ENCODE measurements around the gene PICK1.
A peak's percentile ranks its signal among the peaks of the same experiment; 100 is the strongest.
"Not testable (repeated sequence)": the region's sequence is repeated elsewhere in the genome, so short reads cannot be mapped to it uniquely, and the experiment has no call there.

The PICK1 gene

GRCh38 chr22:38033522-38034277, 23.5 kb upstream of the PICK1 start:
- Histone ChIP-seq H3K27ac (ENCODE audit: low read length) (no peak overlapping the region), H3K9me3 (ENCODE audit: control insufficient read depth, low read depth, low read length) (no peaks in the 10 kb centered on the region), H3K9ac (ENCODE audit: low read length) (peak overlapping the region; percentile 33)

DNA sequence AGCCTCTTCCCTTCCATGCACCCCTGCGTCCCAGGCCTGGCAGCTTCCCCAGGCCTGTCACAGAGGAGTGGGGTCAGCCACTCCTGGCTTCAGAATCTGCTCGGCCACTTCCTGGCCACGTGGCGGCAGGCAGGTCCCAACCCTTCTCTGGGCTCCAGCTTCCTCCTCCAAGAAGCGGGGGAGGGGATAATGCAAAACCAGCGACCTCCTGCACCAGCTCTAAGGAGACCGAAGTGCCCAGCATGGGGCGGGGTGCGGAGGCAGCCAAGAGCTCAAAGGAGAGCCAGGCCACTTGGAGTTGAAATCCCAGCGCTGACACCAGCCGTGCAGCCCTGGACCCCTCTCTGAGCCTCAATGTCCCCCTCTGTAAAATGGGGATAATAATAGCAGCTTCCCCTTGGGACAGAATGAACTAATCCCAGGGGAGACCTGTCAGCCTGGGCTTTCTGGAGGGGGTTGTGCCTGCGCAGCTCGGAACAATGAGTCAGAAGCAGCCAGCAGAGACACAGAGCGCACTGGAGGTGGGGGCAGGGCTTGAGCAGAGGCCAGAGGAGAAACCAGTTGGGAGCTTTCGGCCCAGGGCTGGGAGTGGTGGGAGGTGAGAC, 22.8 kb upstream of the PICK1 start:
- H3K27ac ChIP-seq (ENCODE audit: low read length) = no peak overlapping the region
- peak overlapping the region; percentile 33 for H3K9ac ChIP-seq (ENCODE audit: low read length)
- peaks cover 22% of the 10 kb centered on the region for H3K4me1 ChIP-seq (ENCODE audit: control insufficient read depth, low read depth, low read length)
- H3K9me3 ChIP-seq (ENCODE audit: control insufficient read depth, low read depth, low read length) = no peaks in the 10 kb centered on the region
- no peaks in the 10 kb centered on the region for H3K36me3 ChIP-seq (ENCODE audit: control insufficient read depth, low read depth, low read length)
- no peaks in the 10 kb centered on the region for H3K27me3 ChIP-seq (ENCODE audit: control insufficient read depth, insufficient read depth, low read length)
- no peak overlapping the region for H3K4me3 ChIP-seq (ENCODE audit: low read length)

More at GRCh38 chr22:38033522-38034277, 23.5 kb upstream of the PICK1 start:
- H3K27me3 ChIP-seq (ENCODE audit: control insufficient read depth, insufficient read depth, low read length) = no peaks in the 10 kb centered on the region
- peaks cover 22% of the 10 kb centered on the region for H3K4me1 ChIP-seq (ENCODE audit: control insufficient read depth, low read depth, low read length)
- H3K4me3 ChIP-seq (ENCODE audit: low read length) = no peak overlapping the region
- no peaks in the 10 kb centered on the region for H3K36me3 ChIP-seq (ENCODE audit: control insufficient read depth, low read depth, low read length)

GRCh38 chr22:38034884-38035529, 22.2 kb upstream of the PICK1 start:
- H3K9ac ChIP-seq (ENCODE audit: low read length) = no peak overlapping the region
- no peaks in the 10 kb centered on the region for H3K9me3 ChIP-seq (ENCODE audit: control insufficient read depth, low read depth, low read length)
- H3K4me3 ChIP-seq (ENCODE audit: low read length) = no peak overlapping the region
- H3K4me1 ChIP-seq (ENCODE audit: control insufficient read depth, low read depth, low read length) = peaks cover 22% of the 10 kb centered on the region
- H3K36me3 ChIP-seq (ENCODE audit: control insufficient read depth, low read depth, low read length) = no peaks in the 10 kb centered on the region
- no peak overlapping the region for H3K27ac ChIP-seq (ENCODE audit: low read length)
- no peaks in the 10 kb centered on the region for H3K27me3 ChIP-seq (ENCODE audit: control insufficient read depth, insufficient read depth, low read length)

- Histone ChIP-seq H3K9me3 (ENCODE audit: control insufficient read depth, low read depth, low read length) (no peaks in the 10 kb centered on the region), H3K27ac (ENCODE audit: low read length) (no peak overlapping the region), H3K4me1 (ENCODE audit: control insufficient read depth, low read depth, low read length) (peaks cover 20% of the 10 kb centered on the region), H3K9ac (ENCODE audit: low read length) (no peak overlapping the region), H3K36me3 (ENCODE audit: control insufficient read depth, low read depth, low read length) (no peaks in the 10 kb centered on the region), H3K27me3 (ENCODE audit: control insufficient read depth, insufficient read depth, low read length) (no peaks in the 10 kb centered on the region), H3K4me3 (ENCODE audit: low read length) (no peak overlapping the region)
Observed at GRCh38 chr22:38035530-38035885, 21.7 kb upstream of the PICK1 start.

DNA sequence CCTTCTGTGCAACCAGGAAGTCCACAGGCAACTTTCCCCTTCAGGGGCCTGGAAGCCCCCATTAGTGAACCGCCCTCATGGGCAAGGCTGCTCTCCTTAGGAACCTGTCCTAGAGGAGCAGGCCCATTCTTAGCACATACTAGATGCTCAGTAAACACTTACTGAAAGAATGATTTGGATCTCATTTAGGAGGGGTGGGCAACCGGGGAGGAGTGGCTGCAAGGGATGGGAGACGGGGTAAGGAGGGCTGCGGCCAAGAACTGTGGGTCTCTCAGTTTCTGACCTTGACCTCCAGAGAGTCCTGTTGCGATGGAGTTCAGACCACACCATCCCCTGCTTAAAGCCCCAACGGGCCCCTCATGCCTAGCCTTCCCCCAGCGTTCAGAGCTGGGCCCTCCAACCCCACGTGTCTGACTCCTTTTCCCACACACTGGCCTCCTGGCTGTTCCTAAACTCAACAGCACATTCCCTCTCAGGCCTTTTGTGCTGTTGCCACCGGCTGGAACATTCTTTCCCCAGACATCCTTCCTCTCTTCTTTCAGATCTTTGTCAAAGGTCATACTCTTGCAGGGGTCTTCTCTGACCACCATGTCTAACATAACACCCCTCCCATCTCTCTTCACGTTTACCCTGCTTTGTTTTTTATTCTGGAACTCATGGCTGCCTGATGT, 20.7 kb upstream of the PICK1 start:
- Histone ChIP-seq H3K4me1 (ENCODE audit: control insufficient read depth, low read depth, low read length) (peaks cover 17% of the 10 kb centered on the region), H3K36me3 (ENCODE audit: control insufficient read depth, low read depth, low read length) (no peaks in the 10 kb centered on the region), H3K4me3 (ENCODE audit: low read length) (no peak overlapping the region), H3K9ac (ENCODE audit: low read length) (no peak overlapping the region), H3K9me3 (ENCODE audit: control insufficient read depth, low read depth, low read length) (no peaks in the 10 kb centered on the region), H3K27me3 (ENCODE audit: control insufficient read depth, insufficient read depth, low read length) (no peaks in the 10 kb centered on the region), H3K27ac (ENCODE audit: low read length) (no peak overlapping the region)

DNA sequence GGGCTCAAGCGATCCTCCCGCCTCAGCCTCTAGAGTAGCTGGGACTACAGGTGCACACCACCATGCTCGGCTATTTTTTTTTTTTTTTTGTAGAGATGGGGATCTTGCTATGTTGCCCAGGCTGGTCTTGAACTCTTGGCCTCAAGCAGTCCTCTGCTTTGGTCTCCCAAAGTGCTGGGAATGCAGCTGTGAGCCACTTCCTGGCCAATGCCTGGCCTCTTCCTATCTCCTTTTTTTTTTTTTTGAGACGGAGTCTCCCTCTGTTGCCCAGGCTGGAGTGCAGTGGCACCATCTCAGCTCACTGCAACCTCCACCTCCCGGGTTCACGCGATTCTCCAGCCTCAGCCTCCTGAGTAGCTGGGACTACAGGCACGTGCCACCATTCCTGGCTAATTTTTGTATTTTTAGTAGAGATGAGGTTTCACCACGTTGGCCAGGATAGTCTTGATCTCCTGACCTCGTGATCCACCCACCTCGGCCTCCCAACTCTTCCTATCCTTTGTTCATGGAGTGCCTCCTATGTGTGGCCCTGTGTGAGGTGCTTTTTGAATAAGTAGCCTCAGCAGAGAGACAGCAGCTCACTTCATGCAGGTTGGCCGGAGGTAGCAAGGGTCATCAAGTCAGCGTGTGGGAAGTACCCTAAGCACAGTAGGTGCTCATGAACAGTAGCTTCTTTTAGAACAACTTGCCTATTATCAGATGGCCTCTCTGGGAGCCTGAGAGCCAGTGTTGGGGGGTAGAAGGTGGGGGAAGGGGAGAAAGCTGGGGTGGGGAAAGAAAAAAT, 19.6 kb upstream of the PICK1 start:
- H3K4me3 ChIP-seq (ENCODE audit: low read length); H3K9me3 ChIP-seq (ENCODE audit: control insufficient read depth, low read depth, low read length); H3K27me3 ChIP-seq (ENCODE audit: control insufficient read depth, insufficient read depth, low read length); H3K27ac ChIP-seq (ENCODE audit: low read length); H3K9ac ChIP-seq (ENCODE audit: low read length); H3K36me3 ChIP-seq (ENCODE audit: control insufficient read depth, low read depth, low read length): not testable (repeated sequence)
- H3K4me1 ChIP-seq (ENCODE audit: control insufficient read depth, low read depth, low read length) = peaks cover 17% of the 10 kb centered on the region

- no peaks in the 10 kb centered on the region for H3K27me3 ChIP-seq (ENCODE audit: control insufficient read depth, insufficient read depth, low read length)
- no peak overlapping the region for H3K4me3 ChIP-seq (ENCODE audit: low read length)
- H3K27ac ChIP-seq (ENCODE audit: low read length) = no peak overlapping the region
- no peaks in the 10 kb centered on the region for H3K9me3 ChIP-seq (ENCODE audit: control insufficient read depth, low read depth, low read length)
- peaks cover 15% of the 10 kb centered on the region for H3K4me1 ChIP-seq (ENCODE audit: control insufficient read depth, low read depth, low read length)
- H3K36me3 ChIP-seq (ENCODE audit: control insufficient read depth, low read depth, low read length) = no peaks in the 10 kb centered on the region
- H3K9ac ChIP-seq (ENCODE audit: low read length) = no peak overlapping the region
Observed at GRCh38 chr22:38038426-38038825, 18.8 kb upstream of the PICK1 start.

- no peaks in the 10 kb centered on the region for H3K36me3 ChIP-seq (ENCODE audit: control insufficient read depth, low read depth, low read length)
- no peaks in the 10 kb centered on the region for H3K9me3 ChIP-seq (ENCODE audit: control insufficient read depth, low read depth, low read length)
- H3K4me3 ChIP-seq (ENCODE audit: low read length) = no peak overlapping the region
- peaks cover 8% of the 10 kb centered on the region for H3K4me1 ChIP-seq (ENCODE audit: control insufficient read depth, low read depth, low read length)
- H3K27ac ChIP-seq (ENCODE audit: low read length) = no peak overlapping the region
- H3K9ac ChIP-seq (ENCODE audit: low read length) = no peak overlapping the region
- no peaks in the 10 kb centered on the region for H3K27me3 ChIP-seq (ENCODE audit: control insufficient read depth, insufficient read depth, low read length)
Observed at GRCh38 chr22:38038890-38039812, 18.1 kb upstream of the PICK1 start.

DNA sequence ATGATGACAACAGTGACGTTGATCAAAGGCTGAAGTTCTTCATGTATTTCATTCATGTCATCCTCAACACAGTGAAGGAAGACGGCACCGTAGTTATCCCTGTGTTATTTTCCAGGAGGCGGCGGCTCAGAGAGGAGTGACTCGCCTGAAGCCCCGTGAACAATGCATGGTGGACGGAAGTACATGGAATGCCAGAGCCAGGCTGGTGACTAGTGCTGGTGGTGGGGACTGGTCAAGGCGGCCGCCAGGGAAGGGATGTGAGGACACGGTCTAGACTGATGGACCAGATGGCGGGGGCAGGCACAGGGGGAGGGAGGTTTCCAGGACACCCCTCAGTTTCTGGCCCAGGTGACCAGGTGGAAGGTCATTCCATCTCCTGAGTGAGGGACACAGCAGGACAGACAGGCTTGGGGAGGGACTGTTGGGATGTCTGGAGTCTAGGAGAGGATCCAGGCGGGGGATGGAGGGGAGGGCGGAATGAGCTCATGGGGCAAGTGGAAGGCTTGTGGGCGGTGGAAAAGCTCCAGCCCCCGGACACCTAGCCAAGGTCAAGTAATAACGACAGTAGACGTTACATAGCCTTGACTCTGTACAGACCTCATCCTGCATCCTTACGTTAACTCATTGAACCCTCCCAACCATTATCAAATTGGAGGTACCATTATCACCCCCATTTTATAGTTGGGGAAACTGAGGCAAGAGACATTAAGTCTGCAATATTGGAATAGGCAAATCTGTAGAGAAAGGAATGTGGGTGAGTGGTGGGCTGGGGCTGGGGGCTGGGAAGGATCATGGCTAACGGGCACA, 16.0 kb upstream of the PICK1 start:
- no peaks in the 10 kb centered on the region for H3K9me3 ChIP-seq (ENCODE audit: control insufficient read depth, low read depth, low read length)
- H3K4me1 ChIP-seq (ENCODE audit: control insufficient read depth, low read depth, low read length) = no peaks in the 10 kb centered on the region
- H3K27ac ChIP-seq (ENCODE audit: low read length) = no peak overlapping the region
- H3K27me3 ChIP-seq (ENCODE audit: control insufficient read depth, insufficient read depth, low read length) = no peaks in the 10 kb centered on the region
- H3K9ac ChIP-seq (ENCODE audit: low read length) = no peak overlapping the region
- H3K36me3 ChIP-seq (ENCODE audit: control insufficient read depth, low read depth, low read length) = no peaks in the 10 kb centered on the region
- no peak overlapping the region for H3K4me3 ChIP-seq (ENCODE audit: low read length)
